Activated CD8-positive, alpha-beta memory T cell treated with anti-CD3 and anti-CD28 coated beads for 36 hours (primary cell): ENCODE results near the gene CATSPER4. TPM values are rescaled to one million over a fixed set of nuclear protein-coding genes. Genes with fewer than 3 reads are reported as not detected.

Experiments used
- CTCF ChIA-PET: fragments of 350-600 bp; sonication (Branson Sonifier 250); formaldehyde crosslinking; loops from one replicate; lab custom pipeline; 2021; ENCODE audit warnings: antibody characterized with exemption; lab: Charles Lee
- POLR2A ChIA-PET: fragments of 350-600 bp; sonication (Branson Sonifier 250); formaldehyde crosslinking; loops from one replicate; lab custom pipeline; 2021; ENCODE audit warnings: antibody characterized with exemption; lab: Charles Lee
- total RNA-seq, 2 experiments: library from RNA; stranded (reverse); gene quantifications; one replicate each; pipeline ENCODE4 v1.2.3, GENCODE V29; 2021

The CATSPER4 gene
- total RNA-seq, 2 experiments from 2014 or later, result not detected

GRCh38 chr1:26181586-26182382 lies 8.6 kb upstream of the CATSPER4 start:
- ChIA-PET CTCF (interaction anchor here (2.6 kb wide), 1 partner anchor 12 kb away, joined by 8 read pairs; the partner anchor contains the start of gene ZNF593), POLR2A (no interaction called here)

GRCh38 chr1:26182383-26182696 lies 8.1 kb upstream of the CATSPER4 start:
- ChIA-PET POLR2A (no interaction called here), CTCF (interaction anchor here (2.6 kb wide), 1 partner anchor 12 kb away, joined by 8 read pairs; the partner anchor contains the start of gene ZNF593)

DNA sequence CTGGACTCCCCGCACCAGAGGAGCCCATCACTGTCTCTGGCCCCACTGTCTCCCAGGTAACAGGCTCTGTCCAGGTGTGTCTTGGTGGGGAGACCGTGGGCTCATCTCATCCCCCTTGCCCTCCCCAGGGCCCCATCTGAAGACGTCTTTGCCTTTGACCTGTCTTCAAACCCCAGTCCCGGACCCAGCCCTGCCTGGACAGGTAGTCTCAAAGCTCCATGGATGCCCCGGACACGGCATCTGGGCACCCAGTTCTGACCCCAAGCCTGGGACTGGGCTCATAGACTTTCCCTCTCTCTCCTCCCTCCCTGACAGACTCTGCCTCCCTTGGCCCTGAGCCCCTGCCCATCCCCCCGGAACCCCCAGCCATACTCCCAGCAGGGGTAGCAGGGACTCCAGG lies 6.3 kb upstream of the CATSPER4 start:
- POLR2A ChIA-PET, result no interaction called here
- CTCF ChIA-PET, result interaction anchor here (0.7 kb wide), 1 partner anchor 14 kb away, joined by 3 read pairs; the partner anchor contains the start of gene ZNF593

DNA sequence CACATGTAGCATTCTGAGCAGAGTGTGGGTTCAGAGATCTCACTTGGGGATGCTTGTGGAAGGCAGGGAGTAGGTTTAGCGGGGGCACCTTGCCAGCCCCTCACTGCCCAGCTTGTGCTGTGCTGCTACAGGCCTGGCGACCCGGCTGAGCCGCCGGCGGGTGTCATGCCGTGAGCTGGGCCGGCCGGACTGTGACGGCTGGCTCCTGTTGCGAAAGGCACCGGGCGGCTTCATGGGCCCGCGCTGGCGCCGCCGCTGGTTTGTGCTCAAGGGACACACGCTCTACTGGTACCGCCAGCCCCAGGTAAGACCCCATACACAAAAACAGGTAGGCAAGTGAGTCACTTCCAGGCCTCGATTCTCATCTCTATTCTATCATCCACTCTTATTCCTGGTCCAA lies 5.5 kb upstream of the CATSPER4 start:
- ChIA-PET POLR2A (no interaction called here), CTCF (no interaction called here)

DNA sequence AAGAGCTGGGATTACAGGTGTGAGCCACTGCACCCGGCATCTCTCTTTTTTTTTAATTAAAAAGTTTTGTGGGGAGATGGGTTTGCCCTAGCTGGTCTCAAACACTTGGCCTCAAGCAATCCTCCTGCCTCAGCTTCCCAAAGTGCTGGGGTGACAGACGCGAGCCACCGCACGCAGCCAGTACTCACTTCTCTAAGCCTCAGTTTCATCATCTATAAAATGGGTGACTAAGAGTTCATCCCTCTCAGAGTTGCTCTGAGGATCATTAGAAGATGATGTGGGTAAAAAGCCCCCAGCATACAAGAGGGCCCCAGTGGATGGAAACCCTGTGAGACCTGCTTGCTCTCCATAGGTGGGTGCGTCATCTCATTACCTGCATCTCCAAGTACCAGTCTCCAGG lies 2.5 kb upstream of the CATSPER4 start:
- ChIA-PET POLR2A (no interaction called here), CTCF (interaction anchor here (1.1 kb wide), 1 partner anchor 46 kb away, joined by 4 read pairs; the partner anchor contains the start of gene CEP85)

DNA sequence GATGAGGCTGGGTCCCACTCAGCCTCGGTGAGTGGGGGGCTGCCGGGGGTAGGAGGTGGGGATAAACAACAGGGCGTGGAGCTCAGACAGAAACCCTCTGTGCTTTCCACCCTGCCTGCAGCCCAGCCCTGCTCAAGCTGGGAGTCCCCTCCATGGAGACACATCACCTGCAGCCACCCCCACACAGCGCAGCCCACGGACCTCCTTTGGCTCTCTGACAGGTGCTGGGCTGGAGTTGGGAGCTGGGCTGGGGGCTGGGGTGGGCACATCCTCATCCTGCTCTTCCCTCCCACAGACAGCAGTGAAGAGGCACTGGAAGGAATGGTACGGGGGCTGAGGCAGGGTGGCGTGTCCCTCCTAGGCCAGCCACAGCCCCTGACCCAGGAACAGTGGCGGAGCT lies 1.9 kb upstream of the CATSPER4 start:
- ChIA-PET POLR2A (no interaction called here), CTCF (interaction anchor here (1.1 kb wide), 2 partner anchors 45 to 130 kb away, joined by 3 to 4 read pairs; partner anchors contain the start of gene CEP85)

GRCh38 chr1:26189331-26189730 lies 1.1 kb upstream of the CATSPER4 start:
- POLR2A ChIA-PET, result no interaction called here

GRCh38 chr1:26189751-26190275 lies 589 bp upstream of the CATSPER4 start:
- POLR2A ChIA-PET, result no interaction called here

More at GRCh38 chr1:26189331-26189730, 1.1 kb upstream of the CATSPER4 start:
- CTCF ChIA-PET, result interaction anchor here (1.1 to 1.6 kb wide), 2 partner anchors 19 to 129 kb away, joined by 3 read pairs; partner anchors contain the start of gene ZNF593

DNA sequence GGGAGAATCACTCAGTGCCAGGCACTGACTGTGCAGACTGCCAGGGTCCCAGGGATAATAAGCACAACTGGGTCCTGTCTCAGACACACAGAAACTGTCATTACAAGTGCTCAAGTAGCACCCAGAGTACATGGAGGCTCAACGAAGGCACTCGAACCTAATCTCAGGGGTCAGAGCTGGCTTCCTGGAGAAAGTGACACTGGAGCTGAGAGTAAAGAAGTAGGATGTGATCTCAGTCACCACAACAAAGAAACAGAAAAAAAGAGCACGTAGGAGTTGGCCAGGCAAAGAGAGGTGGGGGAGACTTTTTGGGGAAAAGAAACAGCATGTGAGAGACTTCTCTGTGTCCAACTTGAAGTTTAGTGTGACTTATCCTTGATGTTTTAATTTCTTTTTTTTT lies 1.3 kb downstream of the CATSPER4 start:
- ChIA-PET POLR2A (no interaction called here), CTCF (interaction anchor here (1.3 kb wide), 1 partner anchor 42 kb away, joined by 4 read pairs; the partner anchor contains the start of gene CEP85)

More at GRCh38 chr1:26189751-26190275, 589 bp upstream of the CATSPER4 start:
- CTCF ChIA-PET, result interaction anchor here (1.6 kb wide), 1 partner anchor 20 kb away, joined by 3 read pairs; the partner anchor contains the start of gene ZNF593

GRCh38 chr1:26195805-26196204 lies 5.4 kb downstream of the CATSPER4 start:
- ChIA-PET CTCF (interaction anchor here (0.6 to 0.7 kb wide), 2 partner anchors 16 to 280 kb away, joined by 3 to 5 read pairs; no protein-coding TSS in a partner anchor), POLR2A (no interaction called here)

GRCh38 chr1:26197301-26197700 lies 6.9 kb downstream of the CATSPER4 start:
- CTCF ChIA-PET, result no interaction called here
- POLR2A ChIA-PET, result no interaction called here

DNA sequence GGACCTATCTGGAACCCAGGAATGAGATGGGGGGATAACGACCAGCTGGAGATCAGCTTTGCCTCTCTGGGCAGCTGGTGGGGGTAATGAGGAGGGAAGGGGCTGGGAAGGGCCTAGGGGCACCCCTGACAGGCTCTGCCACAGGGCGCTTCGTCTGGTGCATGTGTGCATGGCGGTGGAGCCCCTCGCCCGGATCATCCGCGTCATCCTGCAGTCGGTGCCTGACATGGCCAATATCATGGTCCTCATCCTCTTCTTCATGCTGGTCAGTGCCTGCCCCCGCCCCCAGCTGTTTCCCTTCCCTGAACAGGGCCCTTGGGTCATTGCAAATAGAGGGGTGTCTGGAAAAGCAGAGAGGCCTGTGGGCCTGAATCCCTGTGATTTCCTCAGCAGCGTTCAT lies 7.4 kb downstream of the CATSPER4 start:
- CTCF ChIA-PET, result no interaction called here
- POLR2A ChIA-PET, result no interaction called here

GRCh38 chr1:26200413-26200812 lies 10.0 kb downstream of the CATSPER4 start:
- POLR2A ChIA-PET, result no interaction called here
- CTCF ChIA-PET, result interaction anchor here (1.4 kb wide), 1 partner anchor 33 kb away, joined by 5 read pairs; the partner anchor contains the start of gene CEP85

DNA sequence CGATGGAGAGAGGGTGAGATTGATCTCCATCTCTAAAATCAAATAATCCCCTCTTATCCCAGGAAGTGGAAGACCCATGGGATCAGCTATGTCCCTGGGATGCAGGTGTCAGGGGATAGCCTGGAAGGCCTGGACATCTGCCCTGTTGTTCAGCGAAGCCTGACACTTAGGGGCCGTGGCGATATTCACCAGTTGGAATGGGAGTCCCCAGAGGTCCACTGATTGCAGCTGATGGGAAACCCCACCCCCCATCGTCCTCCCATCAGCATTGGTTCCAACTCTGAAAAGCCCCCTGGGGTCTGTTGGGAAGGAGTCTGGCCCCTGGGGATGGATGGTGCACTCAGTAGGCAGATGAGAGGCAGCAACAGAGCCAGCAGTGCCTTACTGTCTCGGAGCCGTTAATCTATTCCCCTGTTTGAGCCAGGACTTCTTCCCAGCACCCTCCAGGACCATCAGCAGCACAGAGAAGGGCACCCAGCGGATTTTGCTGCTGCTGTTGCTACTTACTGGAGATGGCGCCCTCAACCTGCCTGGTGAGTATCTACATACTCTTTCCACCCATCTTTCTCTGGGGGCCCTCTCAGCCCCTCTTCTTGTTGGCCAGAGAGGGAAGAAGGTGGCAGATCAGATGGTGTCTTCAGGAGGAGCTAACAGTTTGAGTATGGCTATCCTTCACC lies 13.4 kb downstream of the CATSPER4 start:
- CTCF ChIA-PET, result interaction anchor here (0.6 to 2.3 kb wide), 3 partner anchors 30 to 118 kb away, joined by 3 to 6 read pairs (median 3); partner anchors contain the start of gene CEP85
- POLR2A ChIA-PET, result no interaction called here

- CTCF ChIA-PET, result interaction anchor here (0.6 to 1.8 kb wide), 2 partner anchors 24 to 186 kb away, joined by 4 to 5 read pairs; partner anchors contain the start of gene CEP85
- POLR2A ChIA-PET, result no interaction called here
Observed at GRCh38 chr1:26210147-26210870, 19.9 kb downstream of the CATSPER4 start.

DNA sequence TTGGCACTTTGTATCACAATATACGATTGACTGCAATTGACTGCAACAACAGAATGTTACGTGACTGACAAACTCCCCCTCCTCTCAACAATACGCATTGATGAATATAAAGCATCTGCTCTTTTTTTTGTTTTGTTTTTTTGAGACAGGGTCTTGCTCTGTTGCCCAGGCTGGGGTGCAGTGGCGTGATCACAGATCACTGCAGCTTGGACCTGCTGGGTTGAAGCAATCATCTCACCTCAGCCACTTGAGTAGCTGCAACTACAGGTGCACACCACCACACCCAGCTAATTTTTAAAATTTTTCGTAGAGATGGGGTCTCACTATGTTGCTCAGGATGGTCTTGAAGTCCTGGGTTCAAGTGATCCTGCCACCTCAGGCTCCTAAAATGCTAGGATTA lies 22.3 kb downstream of the CATSPER4 start:
- POLR2A ChIA-PET, result interaction anchor here (0.8 kb wide), 1 partner anchor 11 kb away, joined by 3 read pairs; no protein-coding TSS in a partner anchor

DNA sequence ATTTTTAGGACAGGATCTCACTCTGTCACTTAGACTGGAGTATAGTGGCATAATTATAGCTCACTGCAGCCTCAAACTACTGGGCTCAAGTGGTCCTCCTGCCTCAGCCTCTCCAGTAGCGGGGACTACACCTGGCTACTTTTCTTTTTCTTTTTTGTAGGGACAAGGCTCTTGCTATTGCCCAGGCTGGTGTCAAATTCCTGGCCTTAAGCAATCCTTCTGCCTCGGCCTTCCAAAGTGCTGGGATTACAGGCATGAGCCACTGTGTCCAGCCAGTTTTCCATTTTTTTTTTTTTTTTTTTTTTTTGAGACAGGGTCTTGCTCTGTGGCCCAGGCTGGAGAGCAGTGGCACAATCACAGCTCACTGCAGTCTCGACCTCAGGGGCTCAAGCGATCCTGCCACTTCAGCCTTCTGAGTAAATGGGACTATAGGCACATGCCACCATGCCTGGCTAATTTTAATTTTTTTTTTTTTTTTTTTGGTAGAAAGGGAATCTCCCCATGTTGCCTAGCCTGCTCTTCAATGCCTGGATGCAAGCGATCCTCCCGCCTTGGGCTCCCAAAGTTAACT lies 23.0 kb downstream of the CATSPER4 start:
- ChIA-PET POLR2A (interaction anchor here (0.7 kb wide), 1 partner anchor 22 kb away, joined by 3 read pairs; no protein-coding TSS in a partner anchor), CTCF (no interaction called here)

More for the DNA sequence above, 22.3 kb downstream of the CATSPER4 start:
- CTCF ChIA-PET, result interaction anchor here (0.6 kb wide), 1 partner anchor 17 kb away, joined by 5 read pairs; no protein-coding TSS in a partner anchor

GRCh38 chr1:26215246-26215645 lies 24.8 kb downstream of the CATSPER4 start:
- ChIA-PET CTCF (interaction anchor here (0.6 kb wide), 1 partner anchor 428 kb away, joined by 3 read pairs; no protein-coding TSS in a partner anchor), POLR2A (no interaction called here)
